Central memory CD8-positive, alpha-beta T cell (primary cell): ENCODE results near the gene HSPB3.

ENCODE experiments used
- ATAC-seq: fragments of 150-1000 bp; cut with Tn5 transposase; replicated peaks from 2 replicates; pipeline ENCODE4 v1.10.0; 2022; ENCODE audit warnings: mild to moderate bottlenecking, moderate FRiP score, moderate number of reproducible peaks; ENCODE audit not compliant: poor library complexity, severe bottlenecking; ENCODE audit errors: extremely low read depth
- DNase-seq, 2 donors: peaks; one replicate each; pipeline ENCODE4 v3.0.0; 2021; ENCODE audit warnings: low spot score in 2 of 2
- H3K27ac Mint-ChIP-seq: one replicate; pipeline ENCODE4 v1.8.0; 2022; ENCODE audit warnings: low read depth, mild to moderate bottlenecking, moderate library complexity, mixed read lengths
- H3K27me3 Mint-ChIP-seq: one replicate; pipeline ENCODE4 v1.8.0; 2022; ENCODE audit warnings: mixed read lengths
- H3K36me3 Mint-ChIP-seq: one replicate; pipeline ENCODE4 v1.8.0; 2022; ENCODE audit warnings: mild to moderate bottlenecking, moderate library complexity, mixed read lengths; ENCODE audit not compliant: insufficient read depth
- H3K4me1 Mint-ChIP-seq: one replicate; pipeline ENCODE4 v1.8.0; 2022; ENCODE audit warnings: mixed read lengths
- H3K4me3 Mint-ChIP-seq: one replicate; pipeline ENCODE4 v1.8.0; 2022; ENCODE audit warnings: mild to moderate bottlenecking, moderate library complexity, mixed read lengths
- H3K9me3 Mint-ChIP-seq: one replicate; pipeline ENCODE4 v1.8.0; 2022; ENCODE audit warnings: mixed read lengths

Gene HSPB3

DNA sequence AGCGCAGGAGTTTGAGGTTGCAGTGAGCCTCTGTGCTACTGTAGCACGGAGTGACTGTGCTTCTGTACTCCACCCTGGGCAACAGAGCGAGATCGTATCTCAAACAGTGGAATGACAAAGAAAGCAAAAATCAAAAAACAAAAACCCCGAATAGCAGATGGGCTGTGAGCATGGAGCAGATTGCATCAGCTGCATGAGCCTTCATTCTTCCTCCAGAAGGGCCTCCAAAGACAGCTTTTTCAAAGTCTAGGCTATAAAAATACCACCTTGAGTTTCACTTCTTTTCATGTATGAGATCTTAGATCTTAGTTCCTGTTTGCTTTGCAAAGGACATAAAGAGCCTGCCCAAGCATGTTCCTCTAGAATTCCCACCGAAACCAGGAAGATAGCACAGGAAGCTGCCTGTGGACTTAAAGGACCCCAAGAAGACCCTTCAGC lies 15.0 kb upstream of the HSPB3 start:
- ATAC-seq: no peak
- Mint-ChIP-seq H3K9me3 (no peaks in the 10 kb centered on the region), H3K4me1 (no peaks in the 10 kb centered on the region), H3K4me3 (no peak overlapping the region), H3K27ac (no peak overlapping the region), H3K27me3 (peaks cover 30% of the 10 kb centered on the region), H3K36me3 (no peaks in the 10 kb centered on the region)
- no peak for DNase-seq

DNA sequence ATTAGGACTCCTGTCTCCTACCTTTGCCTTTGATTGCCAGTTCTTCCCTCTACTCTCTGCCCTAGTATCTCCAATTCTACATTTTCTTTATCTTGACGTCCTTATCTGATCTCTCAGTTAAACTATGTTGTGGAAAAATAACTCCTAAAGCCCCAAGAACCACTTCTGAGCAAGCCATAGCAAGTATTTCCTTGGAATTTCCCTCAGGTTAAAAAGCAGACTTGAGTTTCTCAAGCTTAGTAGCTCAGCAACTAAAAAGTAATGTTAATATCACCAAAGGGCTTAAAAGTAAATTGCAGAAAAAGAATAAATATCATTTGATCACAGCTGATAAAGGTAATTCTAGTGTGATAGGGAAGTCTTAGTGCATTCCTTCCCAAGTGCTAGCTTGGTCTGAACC lies 13.2 kb upstream of the HSPB3 start:
- Mint-ChIP-seq H3K9me3 (no peaks in the 10 kb centered on the region), H3K4me3 (no peak overlapping the region), H3K4me1 (no peaks in the 10 kb centered on the region), H3K36me3 (no peaks in the 10 kb centered on the region), H3K27ac (no peak overlapping the region), H3K27me3 (peaks cover 30% of the 10 kb centered on the region)
- DNase-seq (no peak), ATAC-seq (no peak)

DNA sequence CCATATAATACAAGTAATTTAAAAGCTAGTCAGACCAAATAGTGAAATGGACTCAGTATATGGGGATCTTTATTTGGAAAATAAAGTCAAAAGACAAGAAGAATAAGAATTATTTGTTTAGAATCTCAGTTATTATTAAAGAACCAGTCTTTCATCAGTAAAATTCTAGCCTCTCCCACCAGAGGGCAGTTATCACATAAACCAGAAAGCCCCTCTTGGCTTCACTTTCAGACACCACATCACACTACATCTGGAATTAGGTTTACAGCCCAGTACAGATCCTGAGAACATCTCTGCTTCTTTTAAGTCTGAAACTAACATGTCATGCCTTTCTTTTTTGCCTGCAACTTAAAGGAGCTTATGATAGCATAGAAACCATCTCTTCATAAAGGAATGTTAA lies 12.2 kb upstream of the HSPB3 start:
- H3K27ac Mint-ChIP-seq: no peak overlapping the region
- ATAC-seq: no peak
- H3K4me1 Mint-ChIP-seq: no peaks in the 10 kb centered on the region
- H3K27me3 Mint-ChIP-seq: peaks cover 24% of the 10 kb centered on the region
- no peaks in the 10 kb centered on the region for H3K36me3 Mint-ChIP-seq
- H3K4me3 Mint-ChIP-seq: no peak overlapping the region
- no peaks in the 10 kb centered on the region for H3K9me3 Mint-ChIP-seq
- DNase-seq: no peak

DNA sequence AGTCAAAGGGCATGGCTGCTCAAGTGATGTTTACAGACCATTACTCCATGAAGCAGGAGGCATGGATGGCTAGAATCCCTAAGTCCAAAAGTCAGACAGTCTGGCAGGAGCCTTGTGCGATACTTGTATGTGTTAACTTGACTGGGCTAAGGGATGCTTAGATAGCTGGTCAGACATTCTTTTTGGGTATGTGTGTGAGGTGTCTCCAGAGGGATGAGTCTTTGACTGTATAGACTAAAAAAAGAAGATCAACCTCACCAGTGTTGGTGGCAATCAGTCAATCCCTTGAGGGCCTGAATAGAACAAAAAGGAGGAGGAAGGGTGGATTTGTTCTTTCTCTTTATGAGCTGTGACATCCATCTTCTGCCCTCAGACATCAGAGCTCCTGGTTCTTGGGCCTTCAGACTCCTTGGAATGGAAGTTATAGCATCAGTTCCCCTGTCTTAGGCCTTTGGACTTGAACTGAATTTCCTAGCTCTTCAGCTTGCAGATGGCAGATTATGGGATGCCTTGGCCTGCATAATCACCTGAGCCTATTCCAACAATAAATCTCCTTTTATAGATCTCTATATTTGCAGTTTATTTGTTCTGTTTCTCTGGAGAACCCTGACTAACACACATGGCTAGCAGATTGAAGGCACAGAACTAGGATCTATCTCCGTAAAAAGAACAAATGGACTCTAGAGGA lies 9.7 kb upstream of the HSPB3 start:
- H3K36me3 Mint-ChIP-seq: no peaks in the 10 kb centered on the region
- H3K27me3 Mint-ChIP-seq: peaks cover 15% of the 10 kb centered on the region
- H3K4me1 Mint-ChIP-seq: no peaks in the 10 kb centered on the region
- DNase-seq (no peak), ATAC-seq (no peak)
- H3K9me3 Mint-ChIP-seq: no peaks in the 10 kb centered on the region
- H3K4me3 Mint-ChIP-seq: no peak overlapping the region
- no peak overlapping the region for H3K27ac Mint-ChIP-seq

DNA sequence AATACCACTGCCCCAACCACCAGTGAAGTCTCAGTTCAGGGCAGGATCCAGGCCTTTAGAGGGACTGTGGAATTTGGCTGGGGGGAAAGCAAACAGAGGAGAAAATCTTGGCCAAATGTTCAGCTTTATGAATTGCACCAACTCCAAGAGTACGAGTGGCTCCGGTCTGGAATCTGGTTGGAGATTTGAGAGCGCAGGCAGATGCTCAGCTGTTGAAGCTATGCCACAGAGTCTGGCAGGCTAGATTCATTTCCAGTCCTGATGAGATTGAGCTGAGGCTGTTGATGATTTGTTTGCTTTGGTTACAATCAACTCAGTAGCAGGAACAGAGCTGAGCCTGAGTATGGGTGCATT lies 9.1 kb upstream of the HSPB3 start:
- DNase-seq (no peak), ATAC-seq (no peak)
- H3K4me1 Mint-ChIP-seq: no peaks in the 10 kb centered on the region
- H3K9me3 Mint-ChIP-seq: no peaks in the 10 kb centered on the region
- peaks cover 13% of the 10 kb centered on the region for H3K27me3 Mint-ChIP-seq
- no peak overlapping the region for H3K4me3 Mint-ChIP-seq
- no peak overlapping the region for H3K27ac Mint-ChIP-seq
- no peaks in the 10 kb centered on the region for H3K36me3 Mint-ChIP-seq

DNA sequence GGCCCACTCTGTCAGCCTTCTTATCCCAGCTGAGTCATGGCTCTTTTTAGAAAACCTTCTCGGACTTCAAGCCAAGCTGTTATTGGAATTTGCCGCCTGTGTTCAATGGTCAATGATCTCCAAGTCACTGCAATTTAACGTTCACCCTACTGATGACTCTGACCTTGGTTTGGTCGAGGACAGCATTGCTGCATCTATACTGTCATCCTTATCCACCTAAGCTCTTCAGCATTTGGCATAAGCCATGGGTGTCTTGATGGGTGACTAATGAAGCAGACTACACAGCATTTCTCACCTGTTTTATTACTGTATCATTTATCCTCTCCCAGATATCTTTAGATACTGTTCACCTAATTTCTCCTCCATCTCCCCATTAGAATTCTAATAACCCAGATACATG lies 5.6 kb upstream of the HSPB3 start:
- H3K4me1 Mint-ChIP-seq: no peaks in the 10 kb centered on the region
- ATAC-seq: no peak
- H3K27me3 Mint-ChIP-seq: peaks cover 17% of the 10 kb centered on the region
- no peak overlapping the region for H3K27ac Mint-ChIP-seq
- DNase-seq: no peak
- no peaks in the 10 kb centered on the region for H3K9me3 Mint-ChIP-seq
- H3K4me3 Mint-ChIP-seq: no peak overlapping the region
- H3K36me3 Mint-ChIP-seq: no peaks in the 10 kb centered on the region

DNA sequence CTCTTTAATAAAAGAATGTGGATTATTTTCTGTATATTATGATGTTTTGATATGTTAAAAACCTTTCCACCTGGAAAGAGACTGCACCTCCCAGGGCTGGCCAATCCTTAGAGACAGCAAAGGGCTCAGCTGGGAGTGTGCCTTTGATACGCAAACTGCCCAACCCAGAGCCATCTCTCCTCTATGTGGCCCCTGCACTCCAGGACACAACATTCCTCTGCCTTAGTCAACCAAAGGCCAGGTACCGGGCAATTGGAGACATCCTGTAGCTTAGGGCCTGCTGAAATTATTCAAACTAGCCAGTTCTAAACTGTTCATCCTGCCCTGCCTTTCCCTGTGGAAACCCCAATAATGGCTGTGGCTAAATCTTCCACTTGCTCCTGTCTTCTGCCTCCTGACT lies 5.0 kb upstream of the HSPB3 start:
- Mint-ChIP-seq H3K9me3 (no peaks in the 10 kb centered on the region), H3K27ac (no peak overlapping the region), H3K27me3 (peaks cover 24% of the 10 kb centered on the region), H3K36me3 (no peaks in the 10 kb centered on the region), H3K4me1 (no peaks in the 10 kb centered on the region), H3K4me3 (no peak overlapping the region)
- ATAC-seq (no peak), DNase-seq (no peak)

DNA sequence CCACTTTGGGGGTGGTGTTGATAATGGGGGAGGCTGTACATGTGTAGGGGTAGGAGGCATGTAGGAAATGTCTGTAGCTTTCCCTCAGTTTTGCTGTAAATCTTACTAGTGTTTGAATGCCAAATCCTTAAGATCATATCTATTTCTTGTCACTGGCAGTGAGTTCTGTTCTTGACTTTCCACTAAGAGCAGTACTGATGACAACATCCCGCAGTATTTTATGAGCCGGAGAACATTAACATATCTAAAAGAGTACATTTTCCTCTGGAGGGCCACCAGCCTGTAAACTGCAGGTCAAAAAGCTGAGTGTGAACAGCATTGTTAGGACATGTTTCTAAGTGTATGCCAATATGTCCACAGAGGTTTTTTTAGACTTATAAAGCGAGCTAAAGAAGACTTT lies 2.5 kb upstream of the HSPB3 start:
- Mint-ChIP-seq H3K27ac (no peak overlapping the region), H3K4me1 (no peaks in the 10 kb centered on the region), H3K27me3 (peaks cover 32% of the 10 kb centered on the region), H3K36me3 (no peaks in the 10 kb centered on the region), H3K9me3 (no peaks in the 10 kb centered on the region), H3K4me3 (no peak overlapping the region)
- DNase-seq: no peak
- no peak for ATAC-seq

DNA sequence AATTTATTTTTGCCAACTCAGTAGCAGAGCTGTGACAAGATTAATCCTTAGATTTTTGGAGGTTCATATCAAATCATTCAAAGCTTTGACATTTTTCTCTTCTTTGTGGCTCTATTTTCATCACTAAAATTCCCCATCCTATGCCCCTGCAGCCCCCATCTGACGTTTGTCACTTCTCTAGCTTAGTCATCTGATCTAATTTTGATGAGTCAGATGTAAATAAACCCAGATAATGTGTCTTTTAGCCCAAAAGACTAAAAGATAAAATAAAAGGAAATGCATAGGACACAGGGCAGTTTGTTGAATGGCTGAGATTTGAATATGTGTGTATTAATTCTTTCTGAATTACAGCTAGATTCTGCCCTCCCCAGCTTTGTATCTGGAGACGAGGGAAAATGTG lies 897 bp upstream of the HSPB3 start:
- Mint-ChIP-seq H3K27ac (no peak overlapping the region), H3K9me3 (no peaks in the 10 kb centered on the region), H3K36me3 (no peaks in the 10 kb centered on the region), H3K4me1 (no peaks in the 10 kb centered on the region), H3K27me3 (peaks cover 48% of the 10 kb centered on the region), H3K4me3 (no peak overlapping the region)
- DNase-seq (no peak), ATAC-seq (no peak)

DNA sequence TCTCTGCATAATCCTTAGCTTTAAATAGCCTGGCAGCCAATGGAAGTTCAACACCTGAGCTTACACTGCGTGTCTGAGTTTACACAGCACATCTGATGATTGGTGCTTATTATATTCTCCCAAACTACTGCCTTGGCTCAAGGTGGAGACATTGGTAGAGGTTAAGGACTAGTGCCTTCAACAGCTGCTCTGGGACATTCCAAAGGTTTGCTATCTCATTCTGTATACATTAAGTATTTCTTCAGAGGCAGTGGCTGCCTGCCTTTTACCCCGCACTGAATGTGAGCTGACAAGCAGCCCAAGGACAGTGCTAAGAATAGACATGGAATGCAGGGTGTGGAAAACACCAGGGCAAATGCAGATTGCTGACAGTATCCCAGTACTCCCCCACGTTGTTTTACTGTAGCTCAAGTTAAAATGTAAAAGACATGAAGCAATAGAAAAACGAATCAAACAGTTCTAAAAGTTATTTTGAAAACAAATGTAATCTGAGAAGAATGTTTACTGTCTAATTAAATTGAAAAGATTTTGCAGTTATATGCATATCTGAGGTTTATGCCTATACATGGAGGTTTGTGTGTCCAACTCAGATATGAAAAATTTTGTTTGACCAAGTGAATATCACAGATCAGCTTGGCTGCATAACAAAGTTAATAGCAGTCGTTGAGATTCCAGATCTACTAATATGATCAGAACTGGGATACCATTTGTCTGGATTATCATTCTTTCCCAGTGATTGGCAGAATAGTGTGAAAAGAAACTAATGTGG lies 1.8 kb downstream of the HSPB3 start:
- H3K27me3 Mint-ChIP-seq: peaks cover 73% of the 10 kb centered on the region
- no peak for DNase-seq
- H3K4me1 Mint-ChIP-seq: no peaks in the 10 kb centered on the region
- H3K27ac Mint-ChIP-seq: no peak overlapping the region
- H3K4me3 Mint-ChIP-seq: no peak overlapping the region
- peaks cover 5% of the 10 kb centered on the region for H3K9me3 Mint-ChIP-seq
- H3K36me3 Mint-ChIP-seq: no peaks in the 10 kb centered on the region
- ATAC-seq: no peak

DNA sequence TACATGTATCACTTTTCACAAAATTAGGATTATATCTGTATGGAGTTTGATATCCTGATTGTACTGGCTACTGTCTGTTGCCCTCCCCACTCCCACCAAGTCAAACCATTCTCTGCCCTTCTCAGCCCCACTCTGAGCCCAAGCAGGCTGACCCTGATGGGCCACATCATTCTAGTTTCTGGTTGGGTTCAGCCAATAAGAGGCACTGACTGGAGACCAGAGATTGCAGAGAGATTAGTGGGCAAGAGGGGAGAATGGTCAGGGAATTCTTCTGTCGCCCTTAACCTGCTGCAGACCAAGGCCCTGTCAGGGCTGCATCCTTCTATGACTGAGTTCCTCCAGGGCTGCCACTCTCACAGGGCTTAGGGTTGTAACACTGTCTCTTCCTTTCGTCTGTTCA lies 2.7 kb downstream of the HSPB3 start:
- H3K36me3 Mint-ChIP-seq: no peaks in the 10 kb centered on the region

DNA sequence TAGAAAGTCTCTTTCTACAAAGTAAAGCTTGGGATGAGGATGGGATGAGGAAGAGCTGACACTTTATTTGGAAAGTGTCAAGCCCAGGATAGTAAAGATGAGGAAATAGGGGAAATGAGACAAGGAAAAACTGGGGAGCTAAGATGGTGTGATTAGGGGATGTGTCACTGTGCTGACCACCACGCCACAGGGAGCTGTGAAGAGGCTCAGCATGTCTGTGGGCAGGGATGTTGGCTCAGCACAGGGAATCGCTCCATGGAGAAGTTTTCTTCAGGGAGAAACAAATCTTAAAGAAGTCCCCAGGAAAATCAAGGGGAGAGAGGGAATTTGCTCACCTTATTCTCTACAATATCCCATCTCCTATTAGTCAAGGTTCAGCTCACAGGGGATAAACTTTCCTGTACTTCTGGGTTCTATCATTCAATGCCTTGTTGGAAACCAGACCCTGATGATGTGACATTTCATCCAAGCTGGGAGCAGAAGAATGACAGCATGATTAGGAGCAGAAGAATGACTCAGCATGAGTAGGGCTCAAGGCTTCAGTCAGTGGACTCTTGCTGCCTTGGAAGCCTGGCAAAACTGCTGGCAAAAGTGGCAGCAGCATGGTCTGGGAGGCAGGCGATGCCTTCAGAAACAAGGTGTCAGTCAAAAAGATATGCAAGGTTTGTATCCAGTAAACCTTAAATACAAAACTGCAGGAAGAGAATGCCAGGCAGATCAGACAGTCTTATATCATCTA lies 4.9 kb downstream of the HSPB3 start:
- Mint-ChIP-seq H3K27ac (no peak overlapping the region), H3K36me3 (no peaks in the 10 kb centered on the region), H3K27me3 (peaks cover 71% of the 10 kb centered on the region), H3K4me1 (no peaks in the 10 kb centered on the region), H3K4me3 (no peak overlapping the region), H3K9me3 (peaks cover 5% of the 10 kb centered on the region)
- ATAC-seq (no peak), DNase-seq (no peak)

More for the DNA sequence above, 2.7 kb downstream of the HSPB3 start:
- Mint-ChIP-seq H3K9me3 (peaks cover 5% of the 10 kb centered on the region), H3K4me1 (no peaks in the 10 kb centered on the region), H3K4me3 (no peak overlapping the region), H3K27ac (no peak overlapping the region), H3K27me3 (peaks cover 74% of the 10 kb centered on the region)
- no peak for DNase-seq
- no peak for ATAC-seq

DNA sequence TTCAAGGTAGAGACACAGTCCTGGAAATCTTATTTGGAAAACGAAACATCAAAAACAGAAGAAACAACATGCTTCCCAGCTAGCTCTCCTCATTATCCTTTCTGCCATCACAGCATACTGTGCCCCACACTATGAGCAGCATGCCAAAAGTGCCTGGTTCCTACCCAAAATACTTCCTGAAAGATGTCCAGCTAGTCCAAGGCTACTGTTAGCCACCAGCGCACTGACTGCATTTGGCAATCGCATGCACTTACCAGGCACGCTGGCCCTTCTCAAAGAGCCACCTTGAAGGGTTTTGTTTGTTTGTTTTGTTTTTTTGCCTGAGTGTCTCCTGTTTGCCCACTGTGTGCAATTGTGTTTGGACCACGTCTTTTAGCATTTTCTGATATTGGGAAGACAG lies 6.8 kb downstream of the HSPB3 start:
- peaks cover 5% of the 10 kb centered on the region for H3K9me3 Mint-ChIP-seq
- H3K36me3 Mint-ChIP-seq: no peaks in the 10 kb centered on the region
- DNase-seq (no peak), ATAC-seq (no peak)
- H3K4me3 Mint-ChIP-seq: no peak overlapping the region
- peaks cover 72% of the 10 kb centered on the region for H3K27me3 Mint-ChIP-seq
- no peak overlapping the region for H3K27ac Mint-ChIP-seq
- H3K4me1 Mint-ChIP-seq: no peaks in the 10 kb centered on the region
